Smooth muscle cell (in vitro differentiated cells): ENCODE results near the gene SMIM21. TPM values are rescaled to one million over a fixed set of nuclear protein-coding genes. Genes with fewer than 3 reads are reported as not detected.

Experiments used
- DNase-seq: peaks from one replicate; lab custom pipeline; 2025; ENCODE audit not compliant: unreplicated experiment; lab: John Stamatoyannopoulos, UW
- H2AFZ ChIP-seq: fragments of 200-600 bp; sonication (generic); 2 replicates; pipeline ENCODE4 v1.6.0; 2016; ENCODE audit warnings: antibody characterized with exemption, low read depth, mild to moderate bottlenecking
- H3F3A ChIP-seq: fragments of 200-600 bp; sonication (generic); 2 replicates; pipeline ENCODE4 v1.6.0; 2017; ENCODE audit warnings: antibody characterized with exemption, low read depth
- H3K27ac ChIP-seq: fragments of 200-600 bp; sonication (generic); 2 replicates; pipeline ENCODE4 v1.5.1; 2016; ENCODE audit warnings: low read depth, mild to moderate bottlenecking
- H3K27me3 ChIP-seq: fragments of 200-600 bp; sonication (generic); 2 replicates; pipeline ENCODE4 v1.6.1; 2016; ENCODE audit warnings: low read depth, mild to moderate bottlenecking
- H3K36me3 ChIP-seq: fragments of 200-600 bp; sonication (generic); 2 replicates; pipeline ENCODE4 v1.5.1; 2016; ENCODE audit warnings: low read depth
- H3K4me1 ChIP-seq: fragments of 200-600 bp; sonication (generic); 2 replicates; pipeline ENCODE4 v1.5.1; 2016; ENCODE audit warnings: low read depth
- H3K4me2 ChIP-seq: fragments of 200-600 bp; sonication (generic); 2 replicates; pipeline ENCODE4 v1.6.0; 2016; ENCODE audit warnings: mild to moderate bottlenecking
- H3K4me3 ChIP-seq: fragments of 200-600 bp; sonication (generic); 2 replicates; pipeline ENCODE4 v1.5.1; 2016; ENCODE audit warnings: mild to moderate bottlenecking
- H3K79me2 ChIP-seq: fragments of 200-600 bp; sonication (generic); 2 replicates; pipeline ENCODE4 v1.6.0; 2016; ENCODE audit warnings: low read depth, mild to moderate bottlenecking
- H3K9ac ChIP-seq: fragments of 200-600 bp; sonication (generic); 2 replicates; pipeline ENCODE4 v1.6.0; 2016; ENCODE audit warnings: low read depth
- H3K9me3 ChIP-seq: fragments of 200-600 bp; sonication (generic); replicated peaks from 2 replicates; pipeline ENCODE4 v1.5.1; 2016; ENCODE audit warnings: low read depth
- H4K20me1 ChIP-seq: fragments of 200-600 bp; sonication (generic); 2 replicates; pipeline ENCODE4 v1.6.0; 2016; ENCODE audit warnings: low read depth
- CTCF ChIP-seq: fragments of 200-600 bp; sonication (generic); IDR thresholded peaks from 2 replicates; pipeline ENCODE4 v1.5.1; 2017; ENCODE audit warnings: borderline replicate concordance, mild to moderate bottlenecking, antibody characterized with exemption; ENCODE audit not compliant: insufficient read depth, poor library complexity, severe bottlenecking
- WGBS: methylation state at CpG from one replicate; pipeline ENCODE4 v1.1.7; 2016; ENCODE audit warnings: low lambda C conversion rate; 5-methylcytosine and 5-hydroxymethylcytosine counted together
- polyA plus RNA-seq: library from polyadenylated mRNA; unstranded; fragments of >200 nt; fragmentation: Nextera tagmentation; extraction: Ambion mirVana; gene quantifications from 2 replicates; pipeline ENCODE4 v1.2.1, GENCODE V29; 2016
- total RNA-seq: library from RNA; depleted of rRNA; stranded (reverse); fragments of >200 nt; gene quantifications from 2 replicates; pipeline ENCODE4 v1.2.3, GENCODE V29; 2014

Gene SMIM21
- total and polyA plus RNA-seq, 2 experiments from 2014 or later, result not detected

- Histone ChIP-seq H2AFZ (no peak overlapping the region), H3K9ac (no peak overlapping the region), H3K4me2 (no peak overlapping the region), H3K4me1 (no peaks in the 10 kb centered on the region), H3K36me3 (no peaks in the 10 kb centered on the region), H3K27ac (no peak overlapping the region), H3K9me3 (no peaks in the 10 kb centered on the region), H3K4me3 (no peak overlapping the region), H3F3A (no peaks in the 10 kb centered on the region), H3K79me2 (no peaks in the 10 kb centered on the region), H3K27me3 (no peaks in the 10 kb centered on the region), H4K20me1 (no peaks in the 10 kb centered on the region)
- WGBS, result 80% methylated on average over 10 of the region's 10 CpGs
- DNase-seq, result no peak
- no peak for TF ChIP-seq CTCF
Observed at GRCh38 chr18:75392226-75392578, 35.3 kb downstream of the SMIM21 start.

- Histone ChIP-seq H3K4me2 (no peak overlapping the region), H3K27ac (no peak overlapping the region), H3K4me1 (no peaks in the 10 kb centered on the region), H3K36me3 (no peaks in the 10 kb centered on the region), H3K79me2 (no peaks in the 10 kb centered on the region), H2AFZ (no peak overlapping the region), H3K4me3 (no peak overlapping the region), H4K20me1 (no peaks in the 10 kb centered on the region), H3K9me3 (no peaks in the 10 kb centered on the region), H3F3A (no peaks in the 10 kb centered on the region), H3K27me3 (no peaks in the 10 kb centered on the region), H3K9ac (no peak overlapping the region)
- no peak for DNase-seq
- no peak for TF ChIP-seq CTCF
- 93% methylated on average over 21 of the region's 21 CpGs for WGBS
Observed at GRCh38 chr18:75391279-75392225, 36.0 kb downstream of the SMIM21 start.

GRCh38 chr18:75390854-75391253 is 36.6 kb downstream of the SMIM21 start:
- Histone ChIP-seq H4K20me1 (no peaks in the 10 kb centered on the region), H3K9me3 (no peaks in the 10 kb centered on the region), H3K4me1 (no peaks in the 10 kb centered on the region), H3F3A (no peaks in the 10 kb centered on the region), H3K4me2 (no peak overlapping the region), H2AFZ (no peak overlapping the region), H3K27me3 (no peaks in the 10 kb centered on the region), H3K9ac (no peak overlapping the region), H3K27ac (no peak overlapping the region), H3K4me3 (no peak overlapping the region), H3K79me2 (no peaks in the 10 kb centered on the region), H3K36me3 (no peaks in the 10 kb centered on the region)
- no peak for TF ChIP-seq CTCF
- DNase-seq, result no peak
- 79% methylated on average over 2 of the region's 2 CpGs for WGBS

GRCh38 chr18:75384144-75384543 is 43.4 kb downstream of the SMIM21 start:
- H3K27me3 ChIP-seq, result no peaks in the 10 kb centered on the region
- H3K36me3 ChIP-seq, result no peaks in the 10 kb centered on the region
- no peak overlapping the region for H3K9ac ChIP-seq
- H3K79me2 ChIP-seq, result no peaks in the 10 kb centered on the region
- no peak for TF ChIP-seq CTCF
- no peak overlapping the region for H3K4me2 ChIP-seq
- WGBS, result 91% methylated on average over 4 of the region's 4 CpGs
- no peaks in the 10 kb centered on the region for H4K20me1 ChIP-seq
- H3K27ac ChIP-seq, result no peak overlapping the region
- H3K4me1 ChIP-seq, result no peaks in the 10 kb centered on the region
- H3K4me3 ChIP-seq, result no peak overlapping the region
- no peak overlapping the region for H2AFZ ChIP-seq
- DNase-seq, result no peak
- no peaks in the 10 kb centered on the region for H3K9me3 ChIP-seq
- no peaks in the 10 kb centered on the region for H3F3A ChIP-seq
